A549 (cell line): ENCODE measurements around the gene ATP10B. TPM values are rescaled to one million over a fixed set of nuclear protein-coding genes. Genes with fewer than 3 reads are reported as not detected.

Experiments used
- ATAC-seq, 2 experiments: fragments of 200-7000 bp in 1 of 2; fragments of >200 bp in 1 of 2; cut with Nextera tagmentation in 1 of 2; cut with Tn5 transposase in 1 of 2; 3 replicates each; pipeline versions ENCODE4 v1.8.0 to v1.9.1; 2018 to 2020; ENCODE audit warnings: mild to moderate bottlenecking in 1 of 2, moderate library complexity in 1 of 2
- CTCF ChIA-PET: fragments of 300-600 bp; sonication (Branson Sonifier 250); formaldehyde crosslinking; extraction: SDS; loops from one replicate; lab custom pipeline; 2021; ENCODE audit warnings: antibody characterized with exemption, inconsistent platforms; lab: Yijun Ruan, JAX
- POLR2A ChIA-PET: fragments of 350-600 bp; formaldehyde crosslinking; extraction: SDS; loops from one replicate; lab custom pipeline; 2021; ENCODE audit warnings: antibody characterized with exemption, inconsistent platforms; lab: Yijun Ruan, JAX
- DNase-seq, 2 experiments: peaks; one replicate each; pipeline versions ENCODE4 v3.0.0 to v3.0.0-alpha.2; 2011 to 2016; ENCODE audit warnings: low read depth in 1 of 2, low spot score in 1 of 2
- FAIRE-seq: peaks from 2 replicates; lab custom pipeline; 2011; peaks lifted over from hg19 to GRCh38; lab: Jason Lieb, UNC
- H3K27ac ChIP-seq, 2 experiments: fragments of >200 bp; sonication (Bioruptor Twin); formaldehyde crosslinking; 3 replicates each; pipeline ENCODE4 v1.5.1; 2016 to 2017
- H3K4me1 ChIP-seq: fragments of >200 bp; sonication (Bioruptor Twin); formaldehyde crosslinking; 3 replicates; pipeline ENCODE4 v1.6.1; 2016
- H3K4me2 ChIP-seq: fragments of >200 bp; sonication (Bioruptor Twin); formaldehyde crosslinking; 3 replicates; pipeline ENCODE4 v1.6.1; 2016
- H3K4me3 ChIP-seq: fragments of >200 bp; sonication (Bioruptor Twin); formaldehyde crosslinking; 3 replicates; pipeline ENCODE4 v1.5.1; 2016
- H3K9me3 ChIP-seq: fragments of >200 bp; sonication (Bioruptor Twin); formaldehyde crosslinking; 3 replicates; pipeline ENCODE4 v1.6.1; 2016
- BHLHE40 ChIP-seq: IDR thresholded peaks from 2 replicates; pipeline ENCODE4 v1.6.1; 2012; ENCODE audit warnings: low read depth, low read length, inconsistent platforms
- CHD2 ChIP-seq: fragments of 150-350 bp; IDR thresholded peaks from 2 replicates; pipeline ENCODE4 v1.6.1; 2014; ENCODE audit warnings: low read length; ENCODE audit not compliant: partially characterized antibody
- EHF ChIP-seq: fragments of 250-450 bp; sonication (Bioruptor Pico); IDR thresholded peaks from 2 replicates; pipeline ENCODE4 v1.5.0; 2020; ENCODE audit warnings: mild to moderate bottlenecking
- EHMT2 ChIP-seq: fragments of 200-600 bp; sonication (generic); IDR thresholded peaks from 2 replicates; pipeline ENCODE4 v1.6.1; 2016; ENCODE audit warnings: antibody characterized with exemption, low read depth, mild to moderate bottlenecking, moderate library complexity
- FOXS1 ChIP-seq: fragments of 250-450 bp; sonication (Bioruptor Pico); IDR thresholded peaks from 2 replicates; pipeline ENCODE4 v1.5.0; 2020; ENCODE audit warnings: mild to moderate bottlenecking, moderate library complexity
- HES2 ChIP-seq: fragments of >200 bp; sonication (Bioruptor Twin); formaldehyde crosslinking; IDR thresholded peaks from 2 replicates; pipeline ENCODE4 v1.6.1; 2016
- KDM1A ChIP-seq: fragments of 200-600 bp; sonication (generic); IDR thresholded peaks from 2 replicates; pipeline ENCODE4 v1.6.1; 2016; ENCODE audit warnings: low read depth, mild to moderate bottlenecking
- KDM5A ChIP-seq: fragments of 200-600 bp; sonication (generic); IDR thresholded peaks from 2 replicates; pipeline ENCODE4 v1.6.1; 2016; ENCODE audit warnings: antibody characterized with exemption, mild to moderate bottlenecking
- MYC ChIP-seq: IDR thresholded peaks from 2 replicates; pipeline ENCODE4 v1.6.1; 2012; ENCODE audit warnings: mild to moderate bottlenecking, inconsistent platforms, low read length, improper control_type of control experiment, borderline replicate concordance
- RAD21 ChIP-seq, 2 experiments: fragments of >200 bp in 1 of 2; sonication (Bioruptor Twin) in 1 of 2; formaldehyde crosslinking in 1 of 2; IDR thresholded peaks in 1 of 2; conservative IDR thresholded peaks in 1 of 2; 2 replicates in 1 of 2; 3 replicates in 1 of 2; pipeline ENCODE4 v1.6.1; 2012 to 2018; ENCODE audit warnings: inconsistent platforms in 1 of 2
- RCOR1 ChIP-seq: fragments of 150-350 bp; IDR thresholded peaks from 2 replicates; pipeline ENCODE4 v1.6.1; 2014; ENCODE audit warnings: antibody characterized with exemption, low read length, low read depth
- REST ChIP-seq: fragments of 200-600 bp; sonication (generic); IDR thresholded peaks from 2 replicates; pipeline ENCODE4 v1.6.1; 2016; ENCODE audit warnings: antibody characterized with exemption, mild to moderate bottlenecking, moderate library complexity
- RFX5 ChIP-seq: fragments of 450-650 bp; IDR thresholded peaks from 2 replicates; pipeline ENCODE4 v1.7.1; 2014; ENCODE audit warnings: antibody characterized with exemption, mild to moderate bottlenecking, moderate library complexity
- SMC3 ChIP-seq: fragments of >200 bp; sonication (Bioruptor Twin); formaldehyde crosslinking; IDR thresholded peaks from 3 replicates; pipeline ENCODE4 v1.6.1; 2018; ENCODE audit warnings: inconsistent platforms
- TFCP2L1 ChIP-seq: fragments of 250-450 bp; sonication (Bioruptor Pico); IDR thresholded peaks from 2 replicates; pipeline ENCODE4 v1.5.0; 2021; ENCODE audit warnings: mild to moderate bottlenecking
- ZSCAN20 ChIP-seq: fragments of 250-450 bp; sonication (Bioruptor Pico); IDR thresholded peaks from 2 replicates; pipeline ENCODE4 v1.8.0; 2022; ENCODE audit warnings: mild to moderate bottlenecking, moderate library complexity
- WGBS: methylation state at CpG from one replicate; pipeline ENCODE4 v1.1.6; 2017; ENCODE audit errors: missing lambda C conversion rate; 5-methylcytosine and 5-hydroxymethylcytosine counted together
- polyA plus RNA-seq, 4 experiments: library from polyadenylated mRNA; depleted of rRNA in 3 of 4; stranded (reverse); fragments of >200 nt; fragmentation: RNase III in 1 of 4; extraction: RNeasy Plus Mini Kit Qiagen cat#74134 plus additional on column Dnase treatment in 1 of 4; gene quantifications; 2 replicates in 3 of 4; 3 replicates in 1 of 4; pipeline ENCODE4 v1.2.3, GENCODE V29; 2011 to 2017
- TF ChIP-seq, protein P1 (sequence below): IDR thresholded peaks from 2 replicates; pipeline ENCODE4 v1.6.1; 2012
- TF ChIP-seq, protein P2 (sequence below): IDR thresholded peaks from 2 replicates; pipeline ENCODE4 v1.6.1; 2012; ENCODE audit warnings: low read depth, borderline replicate concordance
- TF ChIP-seq, protein P3 (sequence below): fragments of 250-450 bp; sonication (Bioruptor Pico); IDR thresholded peaks from 2 replicates; pipeline ENCODE4 v1.5.0; 2020; ENCODE audit warnings: low read depth, mild to moderate bottlenecking, moderate library complexity
- TF ChIP-seq, protein P4 (sequence below): fragments of 450-650 bp; IDR thresholded peaks from 2 replicates; pipeline ENCODE4 v1.6.1; 2014; ENCODE audit warnings: antibody characterized with exemption

Gene ATP10B
- polyA plus RNA-seq, 2 of the 4 experiments (the other 2 are of a cell fraction), result not detected

DNA sequence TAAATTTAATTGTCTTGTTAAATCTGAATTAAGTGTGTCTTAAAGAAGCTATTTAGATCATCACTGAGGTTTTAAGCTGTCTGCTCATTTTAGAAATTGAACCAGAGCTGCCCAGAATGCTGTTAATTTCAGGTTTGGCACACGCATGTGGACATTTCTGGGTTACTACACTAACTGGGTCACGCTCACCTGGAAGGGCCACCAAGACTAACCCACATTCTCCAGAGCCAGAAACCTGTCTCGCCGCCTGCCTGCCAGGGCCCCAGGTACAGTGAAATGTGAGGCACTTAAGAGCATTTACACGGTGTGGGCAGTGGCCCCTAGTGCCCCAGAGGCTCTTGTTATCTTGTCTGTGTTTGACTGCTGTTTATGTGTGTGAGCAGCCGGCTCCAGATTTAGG lies 46.6 kb downstream of the ATP10B start (continued):
- TF ChIP-seq, protein P1, sequence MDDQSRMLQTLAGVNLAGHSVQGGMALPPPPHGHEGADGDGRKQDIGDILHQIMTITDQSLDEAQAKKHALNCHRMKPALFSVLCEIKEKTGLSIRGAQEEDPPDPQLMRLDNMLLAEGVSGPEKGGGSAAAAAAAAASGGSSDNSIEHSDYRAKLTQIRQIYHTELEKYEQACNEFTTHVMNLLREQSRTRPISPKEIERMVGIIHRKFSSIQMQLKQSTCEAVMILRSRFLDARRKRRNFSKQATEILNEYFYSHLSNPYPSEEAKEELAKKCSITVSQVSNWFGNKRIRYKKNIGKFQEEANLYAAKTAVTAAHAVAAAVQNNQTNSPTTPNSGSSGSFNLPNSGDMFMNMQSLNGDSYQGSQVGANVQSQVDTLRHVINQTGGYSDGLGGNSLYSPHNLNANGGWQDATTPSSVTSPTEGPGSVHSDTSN, result no peak
- TF ChIP-seq, protein P2, sequence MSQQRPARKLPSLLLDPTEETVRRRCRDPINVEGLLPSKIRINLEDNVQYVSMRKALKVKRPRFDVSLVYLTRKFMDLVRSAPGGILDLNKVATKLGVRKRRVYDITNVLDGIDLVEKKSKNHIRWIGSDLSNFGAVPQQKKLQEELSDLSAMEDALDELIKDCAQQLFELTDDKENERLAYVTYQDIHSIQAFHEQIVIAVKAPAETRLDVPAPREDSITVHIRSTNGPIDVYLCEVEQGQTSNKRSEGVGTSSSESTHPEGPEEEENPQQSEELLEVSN, result no peak
- TF ChIP-seq TFCP2L1 (CRISPR knock-in tag), result no peak
- TF ChIP-seq EHF (CRISPR knock-in tag), result no peak
- no peak for TF ChIP-seq RAD21 (conservative IDR thresholded peaks at IDR 0.05 in 1 of 2, IDR thresholded peaks at IDR 0.05 in 1 of 2)
- no peak for TF ChIP-seq KDM5A
- TF ChIP-seq RCOR1, result no peak
- TF ChIP-seq, protein P3, sequence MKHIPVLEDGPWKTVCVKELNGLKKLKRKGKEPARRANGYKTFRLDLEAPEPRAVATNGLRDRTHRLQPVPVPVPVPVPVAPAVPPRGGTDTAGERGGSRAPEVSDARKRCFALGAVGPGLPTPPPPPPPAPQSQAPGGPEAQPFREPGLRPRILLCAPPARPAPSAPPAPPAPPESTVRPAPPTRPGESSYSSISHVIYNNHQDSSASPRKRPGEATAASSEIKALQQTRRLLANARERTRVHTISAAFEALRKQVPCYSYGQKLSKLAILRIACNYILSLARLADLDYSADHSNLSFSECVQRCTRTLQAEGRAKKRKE, result no peak

DNA sequence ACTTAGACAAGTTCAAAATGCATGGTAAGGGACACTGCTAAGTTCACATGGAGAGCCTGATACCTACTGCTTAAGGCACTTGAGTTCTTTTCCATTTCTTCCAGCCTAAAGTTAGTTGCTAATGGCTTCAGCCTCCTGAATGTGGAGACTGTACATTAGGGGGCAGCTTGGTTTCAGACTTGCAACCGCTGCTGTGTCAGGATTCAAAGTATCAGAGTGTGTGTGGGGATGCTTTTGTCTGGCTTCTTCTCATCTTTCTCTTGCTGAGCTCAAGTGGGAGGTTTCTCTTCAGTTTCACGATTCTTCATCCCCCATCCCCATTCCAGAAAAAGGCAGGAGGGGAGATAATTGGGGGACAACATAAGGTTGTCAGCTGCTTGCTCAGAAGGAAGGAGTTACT lies 49.4 kb downstream of the ATP10B start:
- 0% methylated on average over 2 of the region's 2 CpGs for WGBS
- ChIA-PET POLR2A (no interaction called here), CTCF (no interaction called here)
- TF ChIP-seq CHD2, result no peak
- no peak for TF ChIP-seq RCOR1
- TF ChIP-seq HES2, result no peak
- no peak for TF ChIP-seq BHLHE40
- TF ChIP-seq EHF (CRISPR knock-in tag), result no peak
- TF ChIP-seq REST, result no peak
- no peak for TF ChIP-seq FOXS1 (CRISPR knock-in tag)
- no peak for TF ChIP-seq KDM5A
- TF ChIP-seq MYC, result no peak
- TF ChIP-seq RFX5, result no peak
- no peak for TF ChIP-seq KDM1A
- TF ChIP-seq, protein P4, sequence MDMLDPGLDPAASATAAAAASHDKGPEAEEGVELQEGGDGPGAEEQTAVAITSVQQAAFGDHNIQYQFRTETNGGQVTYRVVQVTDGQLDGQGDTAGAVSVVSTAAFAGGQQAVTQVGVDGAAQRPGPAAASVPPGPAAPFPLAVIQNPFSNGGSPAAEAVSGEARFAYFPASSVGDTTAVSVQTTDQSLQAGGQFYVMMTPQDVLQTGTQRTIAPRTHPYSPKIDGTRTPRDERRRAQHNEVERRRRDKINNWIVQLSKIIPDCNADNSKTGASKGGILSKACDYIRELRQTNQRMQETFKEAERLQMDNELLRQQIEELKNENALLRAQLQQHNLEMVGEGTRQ, result no peak
- TF ChIP-seq, protein P2, result no peak
- no peak for TF ChIP-seq SMC3
- TF ChIP-seq, protein P3, result no peak
- TF ChIP-seq ZSCAN20 (CRISPR knock-in tag), result no peak
- no peak for TF ChIP-seq RAD21 (conservative IDR thresholded peaks at IDR 0.05 in 1 of 2, IDR thresholded peaks at IDR 0.05 in 1 of 2)
- no peak for TF ChIP-seq EHMT2
- Histone ChIP-seq H3K4me1 (no peaks in the 10 kb centered on the region), H3K9me3 (no peaks in the 10 kb centered on the region), H3K4me3 (no peak overlapping the region), H3K4me2 (no peak overlapping the region), H3K27ac (no peak overlapping the region)
- no peak for FAIRE-seq
- no peak for ATAC-seq
- no peak for DNase-seq
